Peyer's patch (tissue), 4 donors: ENCODE results near the gene ISG20L2. TPM values are rescaled to one million over a fixed set of nuclear protein-coding genes. Genes with fewer than 3 reads are reported as not detected.

Experiments
- DNase-seq, 3 donors: peaks; one replicate each; pipeline ENCODE4 v3.0.0-alpha.2; 2017 to 2019
- H3K27ac ChIP-seq, 4 donors: fragments of 200-600 bp; sonication (generic); one replicate each; pipeline ENCODE4 v1.5.1; 2016 to 2019
- H3K27me3 ChIP-seq, 2 donors: fragments of 200-600 bp; sonication (generic); one replicate each; pipeline ENCODE4 v1.5.1; 2019
- H3K36me3 ChIP-seq, 3 donors: fragments of 200-600 bp; sonication (generic); one replicate each; pipeline ENCODE4 v1.5.1; 2016 to 2019
- H3K4me1 ChIP-seq, 4 donors: fragments of 200-600 bp; sonication (generic); one replicate each; pipeline ENCODE4 v1.5.1; 2016 to 2019
- H3K4me3 ChIP-seq, 4 donors: fragments of 200-600 bp; sonication (generic); 1 replicate in 3 of 4; 2 replicates in 1 of 4; pipeline ENCODE4 v1.5.1; 2016 to 2019; ENCODE audit warnings: mild to moderate bottlenecking in 1 of 4
- H3K9me3 ChIP-seq, 4 donors: fragments of 200-600 bp; sonication (generic); one replicate each; pipeline ENCODE4 v1.5.1; 2016 to 2019; ENCODE audit warnings: mild to moderate bottlenecking in 1 of 4
- POLR2A ChIP-seq, 2 donors: fragments of 450-650 bp; IDR thresholded peaks; one replicate each; pipeline ENCODE4 v1.5.1; 2017; ENCODE audit warnings: antibody characterized with exemption in 2 of 2, mild to moderate bottlenecking in 2 of 2, moderate library complexity in 2 of 2
- total RNA-seq, 4 donors: library from RNA; depleted of rRNA; stranded (reverse); fragments of >200 nt; gene quantifications; one replicate each; pipeline ENCODE4 v1.1.0, GENCODE V29; 2016
- TF ChIP-seq, protein P1 (sequence below), 6 experiments: fragments of 450-650 bp in 4 of 6; fragments of 200-600 bp in 2 of 6; sonication (generic) in 1 of 6; IDR thresholded peaks; one replicate each; pipeline ENCODE4 v1.5.1; 2017 to 2019; ENCODE audit warnings: antibody characterized with exemption in 6 of 6, mild to moderate bottlenecking in 3 of 6, moderate library complexity in 1 of 6

ISG20L2 gene
- total RNA-seq, 4 donors from 2014 or later: 22.4 to 47.2 (median 27.9) TPM

DNA sequence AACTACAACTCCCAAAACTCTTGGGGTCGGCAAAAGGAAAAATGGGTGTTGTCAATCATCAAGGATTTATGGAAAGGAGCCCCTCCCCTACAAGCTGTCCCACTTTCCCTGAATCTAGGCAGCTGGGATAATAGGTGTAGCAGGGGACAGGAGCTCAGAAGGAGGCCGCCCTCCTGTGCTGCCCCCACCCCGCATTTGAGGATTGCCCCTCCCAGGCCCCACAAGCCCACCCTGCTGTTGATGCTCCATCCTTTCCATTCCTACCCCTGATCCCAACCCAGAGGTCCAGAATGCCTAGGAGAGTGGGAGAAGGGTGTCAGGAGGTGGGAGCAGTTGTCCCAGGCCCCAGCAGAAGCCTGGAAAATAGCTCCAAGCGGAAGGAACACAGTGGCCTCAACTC lies 14.2 kb upstream of the ISG20L2 start:
- H3K9me3 ChIP-seq: no peaks in the 10 kb centered on the region
- H3K27ac ChIP-seq: no peak overlapping the region
- peaks cover 0 to 34% (median 0%) of the 10 kb centered on the region in 3 donors for H3K36me3 ChIP-seq
- H3K4me3 ChIP-seq: no peak overlapping the region
- no peaks in the 10 kb centered on the region for H3K27me3 ChIP-seq
- peaks cover 0 to 30% (median 16%) of the 10 kb centered on the region in 4 donors for H3K4me1 ChIP-seq
- DNase-seq: no peak
- TF ChIP-seq, protein P1, sequence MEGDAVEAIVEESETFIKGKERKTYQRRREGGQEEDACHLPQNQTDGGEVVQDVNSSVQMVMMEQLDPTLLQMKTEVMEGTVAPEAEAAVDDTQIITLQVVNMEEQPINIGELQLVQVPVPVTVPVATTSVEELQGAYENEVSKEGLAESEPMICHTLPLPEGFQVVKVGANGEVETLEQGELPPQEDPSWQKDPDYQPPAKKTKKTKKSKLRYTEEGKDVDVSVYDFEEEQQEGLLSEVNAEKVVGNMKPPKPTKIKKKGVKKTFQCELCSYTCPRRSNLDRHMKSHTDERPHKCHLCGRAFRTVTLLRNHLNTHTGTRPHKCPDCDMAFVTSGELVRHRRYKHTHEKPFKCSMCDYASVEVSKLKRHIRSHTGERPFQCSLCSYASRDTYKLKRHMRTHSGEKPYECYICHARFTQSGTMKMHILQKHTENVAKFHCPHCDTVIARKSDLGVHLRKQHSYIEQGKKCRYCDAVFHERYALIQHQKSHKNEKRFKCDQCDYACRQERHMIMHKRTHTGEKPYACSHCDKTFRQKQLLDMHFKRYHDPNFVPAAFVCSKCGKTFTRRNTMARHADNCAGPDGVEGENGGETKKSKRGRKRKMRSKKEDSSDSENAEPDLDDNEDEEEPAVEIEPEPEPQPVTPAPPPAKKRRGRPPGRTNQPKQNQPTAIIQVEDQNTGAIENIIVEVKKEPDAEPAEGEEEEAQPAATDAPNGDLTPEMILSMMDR (IDR thresholded peaks at IDR 0.05): no peak
- no peak for TF ChIP-seq POLR2A (IDR thresholded peaks at IDR 0.05)

- H3K36me3 ChIP-seq: peaks cover 0 to 42% (median 0%) of the 10 kb centered on the region in 3 donors
- no peaks in the 10 kb centered on the region for H3K9me3 ChIP-seq
- no peak for DNase-seq
- H3K27me3 ChIP-seq: no peaks in the 10 kb centered on the region
- TF ChIP-seq, protein P1 (IDR thresholded peaks at IDR 0.05): no peak
- TF ChIP-seq POLR2A (IDR thresholded peaks at IDR 0.05): no peak
- peak overlapping the region; percentile 69 to 87 (median 82) for H3K27ac ChIP-seq
- H3K4me3 ChIP-seq: no peak overlapping the region
- H3K4me1 ChIP-seq: peaks cover 0 to 24% (median 9%) of the 10 kb centered on the region in 4 donors
Measured at GRCh38 chr1:156742017-156742416, 13.5 kb upstream of the ISG20L2 start.

DNA sequence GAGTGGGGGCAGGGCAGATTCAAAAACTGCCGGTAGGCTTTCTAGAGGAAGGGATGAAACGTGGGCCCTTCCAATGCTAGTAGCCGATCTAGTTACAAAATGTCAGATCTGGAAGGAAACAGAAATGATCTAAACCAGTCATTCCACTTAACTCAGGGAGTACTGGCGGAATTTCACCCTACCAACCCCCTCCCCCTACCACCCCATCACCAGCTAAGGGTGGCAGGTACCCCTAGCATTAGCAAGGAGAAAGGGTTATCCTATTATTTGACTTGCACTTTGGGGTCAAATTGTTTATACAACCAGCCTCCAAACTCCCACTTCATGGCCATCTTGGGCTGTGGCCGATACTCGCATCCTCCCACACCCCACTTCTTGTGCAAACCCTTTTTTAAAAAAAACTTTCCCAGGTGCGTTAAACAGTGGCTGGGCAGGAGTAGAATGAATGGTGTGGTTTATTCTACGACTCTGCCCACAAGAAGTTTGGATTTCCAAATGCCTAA lies 13.0 kb upstream of the ISG20L2 start:
- peaks cover 0 to 47% (median 0%) of the 10 kb centered on the region in 3 donors for H3K36me3 ChIP-seq
- H3K27me3 ChIP-seq: no peaks in the 10 kb centered on the region
- no peaks in the 10 kb centered on the region for H3K9me3 ChIP-seq
- peak overlapping the region in 3 of 4 donors; percentile 25 to 70 (median 40) for H3K4me3 ChIP-seq
- TF ChIP-seq POLR2A (IDR thresholded peaks at IDR 0.05): no peak
- DNase-seq: no peak
- peaks cover 0 to 20% (median 6%) of the 10 kb centered on the region in 4 donors for H3K4me1 ChIP-seq
- H3K27ac ChIP-seq: peak overlapping the region; percentile 69 to 87 (median 82)

GRCh38 chr1:156740741-156741480 lies 12.3 kb upstream of the ISG20L2 start, which contains the start of gene MRPL24:
Gene MRPL24, minus strand, starts transcription at chr1:156741088. Its CDS starts 2,384 bp downstream, at chr1:156738704.
- Histone ChIP-seq H3K36me3 (peaks cover 0 to 53% (median 0%) of the 10 kb centered on the region in 3 donors), H3K4me3 (peak within 1 kb of the TSS; percentile 57 to 75 (median 68)), H3K9me3 (no peaks in the 10 kb centered on the region), H3K27ac (peak within 1 kb of the TSS; percentile 69 to 87 (median 82)), H3K4me1 (peaks cover 0 to 14% (median 3%) of the 10 kb centered on the region in 4 donors), H3K27me3 (no peaks in the 10 kb centered on the region)
- DNase-seq: peak; percentile 96 to 99 (median 98)
- TF ChIP-seq, protein P1 (IDR thresholded peaks at IDR 0.05): peak in 1 of 6 experiments; percentile 14
- TF ChIP-seq POLR2A (IDR thresholded peaks at IDR 0.05): peak in 1 of 2 donors; percentile 43

- Histone ChIP-seq H3K27ac (peak overlapping the region; percentile 47 to 83 (median 59)), H3K36me3 (peaks cover 0 to 57% (median 0%) of the 10 kb centered on the region in 3 donors)
- TF ChIP-seq, protein P1 (IDR thresholded peaks at IDR 0.05): no peak
- no peak for TF ChIP-seq POLR2A (IDR thresholded peaks at IDR 0.05)
Measured at GRCh38 chr1:156740237-156740740, 11.7 kb upstream of the ISG20L2 start.

DNA sequence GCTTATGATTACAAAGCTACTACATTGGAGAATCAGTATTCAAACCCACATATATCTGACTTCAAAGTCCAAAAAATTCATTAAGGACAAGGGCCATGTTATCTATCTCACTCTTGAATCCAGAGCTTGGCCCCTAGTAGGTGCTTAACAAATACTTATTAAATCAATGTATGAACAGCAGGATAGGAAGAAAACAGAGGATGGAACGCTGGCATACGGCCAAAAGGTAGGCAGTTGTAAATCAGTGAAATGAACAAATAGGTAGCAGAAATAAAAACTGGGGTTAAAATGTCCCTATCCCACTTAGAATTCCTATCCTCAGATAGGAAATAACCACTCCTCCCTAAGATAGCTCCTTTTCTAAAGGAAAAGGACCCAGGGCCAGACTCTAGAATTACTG lies 10.3 kb upstream of the ISG20L2 start:
- H3K4me1 ChIP-seq: peaks cover 0 to 9% (median 3%) of the 10 kb centered on the region in 4 donors
- H3K9me3 ChIP-seq: no peaks in the 10 kb centered on the region
- DNase-seq: no peak
- peaks cover 0 to 51% (median 0%) of the 10 kb centered on the region in 3 donors for H3K36me3 ChIP-seq
- no peak overlapping the region for H3K4me3 ChIP-seq
- TF ChIP-seq POLR2A (IDR thresholded peaks at IDR 0.05): no peak
- TF ChIP-seq, protein P1 (IDR thresholded peaks at IDR 0.05): no peak
- H3K27ac ChIP-seq: no peak overlapping the region
- no peaks in the 10 kb centered on the region for H3K27me3 ChIP-seq

More at GRCh38 chr1:156740237-156740740, 11.7 kb upstream of the ISG20L2 start:
- Histone ChIP-seq H3K27me3 (no peaks in the 10 kb centered on the region), H3K4me3 (peak overlapping the region; percentile 57 to 75 (median 68)), H3K9me3 (no peaks in the 10 kb centered on the region), H3K4me1 (peaks cover 0 to 9% (median 3%) of the 10 kb centered on the region in 4 donors)
- no peak for DNase-seq
